Measurements from ENCODE around the gene ZNF584.
A peak's percentile ranks its signal among the peaks of the same experiment; 100 is the strongest.
"Not testable (repeated sequence)": the region's sequence is repeated elsewhere in the genome, so short reads cannot be mapped to it uniquely, and the experiment has no call there.

The ZNF584 gene

GRCh38 chr19:58408152-58409009 lies at the start of gene ZNF584:
Gene ZNF584 (plus strand): TSS chr19:58408649. CDS start chr19:58409148, 499 bp downstream.
- DNase-seq = peak; percentile 99

GRCh38 chr19:58361900-58362271 lies 46.6 kb upstream of the ZNF584 start:
- DNase-seq = no peak

- DNase-seq = peak; percentile 98
These were observed 46.0 kb upstream of the ZNF584 start, which contains the start of gene ZNF497 for GRCh38 chr19:58362272-58362994. Gene ZNF497 (minus strand): TSS chr19:58362751. CDS start chr19:58357635, 5,116 bp downstream.

GRCh38 chr19:58364146-58364545 lies 44.3 kb upstream of the ZNF584 start:
- no peak for DNase-seq

GRCh38 chr19:58366585-58367430 lies 41.6 kb upstream of the ZNF584 start:
- no peak for DNase-seq

- no peak for DNase-seq
These were observed 40.6 kb upstream of the ZNF584 start for GRCh38 chr19:58367698-58368454.

GRCh38 chr19:58368561-58369360 lies 39.7 kb upstream of the ZNF584 start:
- no peak for DNase-seq

- no peak for DNase-seq
These were observed 35.9 kb upstream of the ZNF584 start for GRCh38 chr19:58372311-58373133.

GRCh38 chr19:58374200-58374599 lies 34.2 kb upstream of the ZNF584 start:
- no peak for DNase-seq

GRCh38 chr19:58376724-58377123 lies 31.7 kb upstream of the ZNF584 start:
- DNase-seq = not testable (repeated sequence)

GRCh38 chr19:58379246-58379645 lies 29.2 kb upstream of the ZNF584 start:
- no peak for DNase-seq

- no peak for DNase-seq
These were observed 28.3 kb upstream of the ZNF584 start for GRCh38 chr19:58380037-58380661.

GRCh38 chr19:58380662-58381459 lies 27.6 kb upstream of the ZNF584 start, which contains the start of gene ZNF837:
Gene ZNF837 (minus strand): TSS chr19:58381030. CDS start chr19:58369332, 11,698 bp downstream.
- peak; percentile 100 for DNase-seq

GRCh38 chr19:58381460-58382212 lies 26.8 kb upstream of the ZNF584 start:
- DNase-seq = no peak

GRCh38 chr19:58382997-58383603 lies 25.3 kb upstream of the ZNF584 start:
- DNase-seq = no peak

- DNase-seq = no peak
These were observed 23.0 kb upstream of the ZNF584 start for GRCh38 chr19:58385313-58385890.

- DNase-seq = no peak
These were observed 22.4 kb upstream of the ZNF584 start for GRCh38 chr19:58385891-58386575.
